ENCODE measurements around the gene ABCG4.
A peak's percentile ranks its signal among the peaks of the same experiment; 100 is the strongest.
"Not testable (repeated sequence)": the region's sequence is repeated elsewhere in the genome, so short reads cannot be mapped to it uniquely, and the experiment has no call there.

The ABCG4 gene

GRCh38 chr11:119154178-119154577 is 5.3 kb downstream of the ABCG4 start:
- no peak for DNase-seq (ENCODE audit: low spot score)

GRCh38 chr11:119155733-119156492 is 7.1 kb downstream of the ABCG4 start:
- peak; percentile 66 for DNase-seq (ENCODE audit: low spot score)

- no peak for DNase-seq (ENCODE audit: low spot score)
These were observed 7.6 kb downstream of the ABCG4 start for GRCh38 chr11:119156496-119156895.

GRCh38 chr11:119157063-119157462 is 8.2 kb downstream of the ABCG4 start:
- DNase-seq (ENCODE audit: low spot score): no peak

- DNase-seq (ENCODE audit: low spot score): no peak
These were observed 9.6 kb downstream of the ABCG4 start for GRCh38 chr11:119158467-119158866.

- no peak for DNase-seq (ENCODE audit: low spot score)
These were observed 11.3 kb downstream of the ABCG4 start for GRCh38 chr11:119160151-119160550.

GRCh38 chr11:119161871-119162270 is 13.0 kb downstream of the ABCG4 start:
- DNase-seq (ENCODE audit: low spot score): no peak

- no peak for DNase-seq (ENCODE audit: low spot score)
These were observed 17.7 kb downstream of the ABCG4 start for GRCh38 chr11:119166368-119167076.

GRCh38 chr11:119167077-119167458 is 18.2 kb downstream of the ABCG4 start:
- not testable (repeated sequence) for DNase-seq (ENCODE audit: low spot score)

- DNase-seq (ENCODE audit: low spot score): no peak
These were observed 19.1 kb downstream of the ABCG4 start for GRCh38 chr11:119167933-119168332.

- peak; percentile 98 for DNase-seq (ENCODE audit: low spot score)
These were observed 19.8 kb downstream of the ABCG4 start, which contains the start of gene NLRX1 for GRCh38 chr11:119168471-119169281. TSS of gene NLRX1 (plus strand) at chr11:119168725. CDS start at chr11:119171404, 2,679 bp downstream.

- peak; percentile 77 for DNase-seq (ENCODE audit: low spot score)
These were observed 20.4 kb downstream of the ABCG4 start for GRCh38 chr11:119169282-119169719.

GRCh38 chr11:119172513-119172912 is 23.7 kb downstream of the ABCG4 start:
- DNase-seq (ENCODE audit: low spot score): no peak

- no peak for DNase-seq (ENCODE audit: low spot score)
These were observed 24.6 kb downstream of the ABCG4 start for GRCh38 chr11:119173453-119173852.

GRCh38 chr11:119175493-119176077 is 26.7 kb downstream of the ABCG4 start:
- DNase-seq (ENCODE audit: low spot score): no peak

- no peak for DNase-seq (ENCODE audit: low spot score)
These were observed 29.4 kb downstream of the ABCG4 start for GRCh38 chr11:119178166-119178680.

GRCh38 chr11:119179342-119179741 is 30.5 kb downstream of the ABCG4 start:
- no peak for DNase-seq (ENCODE audit: low spot score)

- DNase-seq (ENCODE audit: low spot score): no peak
These were observed 31.1 kb downstream of the ABCG4 start for GRCh38 chr11:119179983-119180382.

- DNase-seq (ENCODE audit: low spot score): no peak
These were observed 32.2 kb downstream of the ABCG4 start for GRCh38 chr11:119180729-119181676.

- no peak for DNase-seq (ENCODE audit: low spot score)
These were observed 33.0 kb downstream of the ABCG4 start for GRCh38 chr11:119181677-119182412.
